Calu3 (cell line): ENCODE measurements around the gene IGSF9B. TPM values are rescaled to one million over a fixed set of nuclear protein-coding genes. Genes with fewer than 3 reads are reported as not detected.

Experiments
- BruUV-seq: library from RNA; stranded (reverse); fragments of 400-500 nt; replicated peaks from 2 replicates; lab custom pipeline; 2021; lab: Mats Ljungman, UMichigan
- CTCF ChIA-PET: fragments of 300-600 bp; sonication (Branson Sonifier 250); formaldehyde crosslinking; loops from one replicate; lab custom pipeline; 2022; ENCODE audit warnings: antibody characterized with exemption; lab: Charles Lee
- DNase-seq: peaks from one replicate; pipeline ENCODE4 v3.0.0; 2022
- H3K27ac Mint-ChIP-seq: one replicate; pipeline ENCODE4 v1.8.0; 2022; ENCODE audit warnings: mixed read lengths; ENCODE audit not compliant: unreplicated experiment
- H3K27me3 Mint-ChIP-seq: one replicate; pipeline ENCODE4 v1.8.0; 2022; ENCODE audit warnings: mixed read lengths; ENCODE audit not compliant: unreplicated experiment
- H3K36me3 Mint-ChIP-seq: one replicate; pipeline ENCODE4 v1.8.0; 2022; ENCODE audit warnings: mild to moderate bottlenecking, moderate library complexity, mixed read lengths; ENCODE audit not compliant: insufficient read depth, unreplicated experiment
- H3K4me1 Mint-ChIP-seq: one replicate; pipeline ENCODE4 v1.8.0; 2022; ENCODE audit warnings: mild to moderate bottlenecking, low read depth, mixed read lengths; ENCODE audit not compliant: unreplicated experiment
- H3K4me3 Mint-ChIP-seq: one replicate; pipeline ENCODE4 v1.8.0; 2022; ENCODE audit warnings: mild to moderate bottlenecking, low read depth, moderate library complexity, mixed read lengths; ENCODE audit not compliant: unreplicated experiment
- H3K9me3 Mint-ChIP-seq: one replicate; pipeline ENCODE4 v1.8.0; 2022; ENCODE audit warnings: low read depth, mixed read lengths; ENCODE audit not compliant: unreplicated experiment
- CTCF ChIP-seq: fragments of 200-600 bp; IDR thresholded peaks from one replicate; pipeline ENCODE4 v1.8.0; 2022; ENCODE audit warnings: antibody characterized with exemption; ENCODE audit not compliant: unreplicated experiment
- intact Hi-C: fragments of 100-400 bp; cut with micrococcal nuclease; formaldehyde crosslinking; loops from one replicate; pipeline ENCODE4 v1.10.0; 2022; ENCODE audit not compliant: unreplicated experiment
- total RNA-seq: library from RNA; stranded (reverse); gene quantifications from 2 replicates; pipeline ENCODE4 v1.2.3, GENCODE V29; 2022

Gene IGSF9B
- total RNA-seq, 1 experiment from 2014 or later, result 13.2 TPM

- Mint-ChIP-seq H3K27me3 (peaks cover 77% of the 10 kb centered on the region), H3K36me3 (no peaks in the 10 kb centered on the region), H3K27ac (no peak overlapping the region), H3K4me3 (no peak overlapping the region), H3K4me1 (no peaks in the 10 kb centered on the region), H3K9me3 (peaks cover 6% of the 10 kb centered on the region)
- TF ChIP-seq CTCF, result no peak
- BruUV-seq, result no TSS peak
- CTCF ChIA-PET, result no interaction called here
- intact Hi-C loops, result no loop called here
- no peak for DNase-seq
These were observed 34.3 kb upstream of the IGSF9B start for GRCh38 chr11:133991101-133991500.

GRCh38 chr11:133990501-133990900 is 33.7 kb upstream of the IGSF9B start:
- H3K36me3 Mint-ChIP-seq, result no peaks in the 10 kb centered on the region
- DNase-seq, result no peak
- CTCF ChIA-PET, result no interaction called here
- H3K27me3 Mint-ChIP-seq, result peaks cover 81% of the 10 kb centered on the region
- intact Hi-C loops, result no loop called here
- H3K9me3 Mint-ChIP-seq, result peaks cover 6% of the 10 kb centered on the region
- no peak overlapping the region for H3K27ac Mint-ChIP-seq
- H3K4me1 Mint-ChIP-seq, result no peaks in the 10 kb centered on the region
- TF ChIP-seq CTCF, result no peak
- no TSS peak for BruUV-seq
- no peak overlapping the region for H3K4me3 Mint-ChIP-seq

GRCh38 chr11:133988686-133989410 is 32.1 kb upstream of the IGSF9B start:
- BruUV-seq, result no TSS peak
- DNase-seq, result no peak
- H3K4me1 Mint-ChIP-seq, result no peaks in the 10 kb centered on the region
- CTCF ChIA-PET, result no interaction called here
- no peaks in the 10 kb centered on the region for H3K36me3 Mint-ChIP-seq
- TF ChIP-seq CTCF, result no peak
- no peaks in the 10 kb centered on the region for H3K9me3 Mint-ChIP-seq
- intact Hi-C loops, result no loop called here
- H3K4me3 Mint-ChIP-seq, result no peak overlapping the region
- no peak overlapping the region for H3K27ac Mint-ChIP-seq
- peaks cover 75% of the 10 kb centered on the region for H3K27me3 Mint-ChIP-seq

- DNase-seq, result no peak
- CTCF ChIA-PET, result no interaction called here
- Mint-ChIP-seq H3K9me3 (no peaks in the 10 kb centered on the region), H3K27ac (no peak overlapping the region), H3K27me3 (peaks cover 89% of the 10 kb centered on the region), H3K36me3 (no peaks in the 10 kb centered on the region), H3K4me3 (no peak overlapping the region), H3K4me1 (no peaks in the 10 kb centered on the region)
- no peak for TF ChIP-seq CTCF
- no TSS peak for BruUV-seq
- intact Hi-C loops, result no loop called here
These were observed 30.4 kb upstream of the IGSF9B start for GRCh38 chr11:133987171-133987570.
